ENCODE results near the gene MACROD1. TPM values are rescaled to one million over a fixed set of nuclear protein-coding genes. Genes with fewer than 3 reads are reported as not detected.
A peak's percentile ranks its signal among the peaks of the same experiment; 100 is the strongest.

Gene MACROD1
- total RNA-seq, 1 donor from 2014 or later = 39.4 TPM

- Mint-ChIP-seq H3K9me3 (no peaks in the 10 kb centered on the region), H3K4me3 (no peak overlapping the region), H3K4me1 (peaks cover 21% of the 10 kb centered on the region), H3K36me3 (peaks cover 2% of the 10 kb centered on the region), H3K27ac (no peak overlapping the region), H3K27me3 (ENCODE audit: low read depth) (peaks cover 2% of the 10 kb centered on the region)
- no peak for DNase-seq (ENCODE audit: low spot score in 2 of 2, unreplicated experiment in 2 of 2)
- TF ChIP-seq, protein P1, sequence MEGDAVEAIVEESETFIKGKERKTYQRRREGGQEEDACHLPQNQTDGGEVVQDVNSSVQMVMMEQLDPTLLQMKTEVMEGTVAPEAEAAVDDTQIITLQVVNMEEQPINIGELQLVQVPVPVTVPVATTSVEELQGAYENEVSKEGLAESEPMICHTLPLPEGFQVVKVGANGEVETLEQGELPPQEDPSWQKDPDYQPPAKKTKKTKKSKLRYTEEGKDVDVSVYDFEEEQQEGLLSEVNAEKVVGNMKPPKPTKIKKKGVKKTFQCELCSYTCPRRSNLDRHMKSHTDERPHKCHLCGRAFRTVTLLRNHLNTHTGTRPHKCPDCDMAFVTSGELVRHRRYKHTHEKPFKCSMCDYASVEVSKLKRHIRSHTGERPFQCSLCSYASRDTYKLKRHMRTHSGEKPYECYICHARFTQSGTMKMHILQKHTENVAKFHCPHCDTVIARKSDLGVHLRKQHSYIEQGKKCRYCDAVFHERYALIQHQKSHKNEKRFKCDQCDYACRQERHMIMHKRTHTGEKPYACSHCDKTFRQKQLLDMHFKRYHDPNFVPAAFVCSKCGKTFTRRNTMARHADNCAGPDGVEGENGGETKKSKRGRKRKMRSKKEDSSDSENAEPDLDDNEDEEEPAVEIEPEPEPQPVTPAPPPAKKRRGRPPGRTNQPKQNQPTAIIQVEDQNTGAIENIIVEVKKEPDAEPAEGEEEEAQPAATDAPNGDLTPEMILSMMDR (IDR thresholded peaks at IDR 0.05; ENCODE audit: unreplicated experiment) = no peak
Observed at GRCh38 chr11:64081745-64082442, 84.0 kb downstream of the MACROD1 start.

DNA sequence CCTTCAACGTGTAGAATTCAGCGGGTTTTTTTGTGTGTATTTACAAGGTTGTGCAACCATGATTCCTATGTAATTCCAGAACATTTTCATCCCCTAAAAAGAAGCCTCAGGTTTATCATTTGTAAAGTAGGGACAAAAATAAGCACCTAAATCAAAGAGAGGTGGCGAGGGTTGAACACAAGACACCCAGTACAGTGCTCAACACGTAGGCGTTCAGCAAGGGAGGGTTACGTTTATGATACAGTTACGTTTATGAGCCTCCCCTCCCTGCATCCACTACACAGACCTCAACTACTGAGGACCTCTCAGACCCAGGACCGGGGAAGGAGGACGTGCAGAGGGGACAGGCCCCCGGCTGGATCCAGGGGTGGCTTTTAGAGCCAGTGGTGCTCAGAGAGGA lies 85.5 kb downstream of the MACROD1 start:
- Mint-ChIP-seq H3K4me3 (no peak overlapping the region), H3K27ac (no peak overlapping the region), H3K9me3 (no peaks in the 10 kb centered on the region), H3K36me3 (peaks cover 2% of the 10 kb centered on the region), H3K4me1 (peaks cover 13% of the 10 kb centered on the region), H3K27me3 (ENCODE audit: low read depth) (peaks cover 2% of the 10 kb centered on the region)
- TF ChIP-seq, protein P1 (IDR thresholded peaks at IDR 0.05; ENCODE audit: unreplicated experiment) = no peak
- DNase-seq (ENCODE audit: low spot score in 2 of 2, unreplicated experiment in 2 of 2) = no peak

DNA sequence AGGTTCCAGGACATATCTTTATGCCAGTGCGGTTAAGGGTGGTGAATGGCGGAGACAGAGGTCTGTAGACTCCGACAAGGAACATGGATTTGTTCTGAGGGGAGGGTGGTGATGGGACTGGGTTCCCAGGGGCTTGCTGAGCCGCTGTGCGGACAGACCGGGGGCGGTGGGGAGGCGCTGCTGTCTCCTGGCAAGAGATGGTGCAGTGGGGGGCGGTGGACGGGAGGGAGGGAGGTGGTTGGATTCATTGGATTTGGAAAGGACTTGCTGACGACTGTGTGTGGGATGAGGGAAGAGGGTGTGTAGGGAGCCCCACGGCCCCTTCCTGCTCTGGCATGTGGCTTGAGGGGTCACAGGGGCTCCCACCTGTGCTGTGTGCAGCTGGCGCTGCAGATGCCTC lies 87.0 kb downstream of the MACROD1 start:
- Mint-ChIP-seq H3K4me1 (peaks cover 13% of the 10 kb centered on the region), H3K36me3 (peaks cover 2% of the 10 kb centered on the region), H3K27ac (peak overlapping the region; percentile 65), H3K9me3 (no peaks in the 10 kb centered on the region), H3K4me3 (no peak overlapping the region), H3K27me3 (ENCODE audit: low read depth) (peaks cover 2% of the 10 kb centered on the region)
- TF ChIP-seq, protein P1 (IDR thresholded peaks at IDR 0.05; ENCODE audit: unreplicated experiment) = no peak
- DNase-seq (ENCODE audit: low spot score in 2 of 2, unreplicated experiment in 2 of 2) = no peak

DNA sequence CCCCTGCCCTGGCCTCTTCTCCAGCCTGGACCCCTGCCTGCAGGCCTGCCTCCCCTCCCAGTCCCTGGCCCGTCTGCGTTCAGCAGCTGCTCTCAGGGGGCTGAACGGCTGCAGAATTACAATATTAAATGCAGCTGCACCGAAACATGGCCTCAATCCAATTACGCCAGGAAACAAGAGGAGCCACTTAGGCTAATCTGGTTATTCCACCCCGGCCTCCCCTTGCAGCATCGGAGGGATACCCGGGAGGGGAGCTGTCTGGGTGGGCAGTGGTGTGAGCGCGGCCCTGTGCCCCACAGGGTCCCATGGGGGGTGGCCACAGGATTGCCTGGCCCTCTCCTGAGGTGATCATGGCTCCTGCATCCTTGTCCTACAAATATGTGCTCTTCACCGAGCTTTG lies 87.6 kb downstream of the MACROD1 start:
- Mint-ChIP-seq H3K4me3 (no peak overlapping the region), H3K4me1 (peaks cover 13% of the 10 kb centered on the region), H3K9me3 (no peaks in the 10 kb centered on the region), H3K27ac (no peak overlapping the region), H3K36me3 (peaks cover 2% of the 10 kb centered on the region), H3K27me3 (ENCODE audit: low read depth) (peaks cover 2% of the 10 kb centered on the region)
- DNase-seq (ENCODE audit: low spot score in 2 of 2, unreplicated experiment in 2 of 2) = no peak
- TF ChIP-seq, protein P1 (IDR thresholded peaks at IDR 0.05; ENCODE audit: unreplicated experiment) = no peak

DNA sequence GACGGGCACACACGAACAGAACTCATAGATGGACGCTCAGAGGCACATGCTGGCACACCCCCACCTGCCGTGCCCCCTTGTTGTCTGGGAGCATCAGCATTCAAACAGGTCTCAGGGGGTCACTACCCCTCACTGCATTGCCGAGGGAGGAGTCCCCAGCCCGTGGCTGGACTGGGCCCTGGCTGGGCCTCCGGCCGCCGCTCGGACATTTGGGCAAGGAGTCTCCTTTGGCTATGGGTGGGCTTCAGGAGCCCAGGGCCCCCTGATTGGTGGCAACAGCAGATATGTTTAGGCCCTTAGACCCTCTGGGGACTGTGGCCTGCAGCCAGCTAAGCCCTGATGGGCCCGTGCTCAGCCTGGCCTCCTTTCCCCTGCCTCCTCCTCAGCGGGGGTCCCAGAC lies 88.3 kb downstream of the MACROD1 start:
- Mint-ChIP-seq H3K27me3 (ENCODE audit: low read depth) (peaks cover 2% of the 10 kb centered on the region), H3K9me3 (no peaks in the 10 kb centered on the region), H3K4me3 (no peak overlapping the region), H3K36me3 (peaks cover 2% of the 10 kb centered on the region), H3K27ac (no peak overlapping the region), H3K4me1 (peaks cover 14% of the 10 kb centered on the region)
- DNase-seq (ENCODE audit: low spot score in 2 of 2, unreplicated experiment in 2 of 2) = no peak
- TF ChIP-seq, protein P1 (IDR thresholded peaks at IDR 0.05; ENCODE audit: unreplicated experiment) = no peak

Data from mesothelial cell of epicardium (in vitro differentiated cells).